Spleen (tissue), 11 donors: Measurements from ENCODE around the gene ITPRID2. TPM values are rescaled to one million over a fixed set of nuclear protein-coding genes. Genes with fewer than 3 reads are reported as not detected.

Experiments used
- DNase-seq: peaks from one replicate; pipeline ENCODE4 v3.0.0-alpha.2; 2020
- H3K27ac ChIP-seq, 8 donors: fragments of 200-600 bp; sonication (generic) in 7 of 8; 1 replicate in 4 of 8; 2 replicates in 4 of 8; pipeline versions ENCODE4 v1.5.0 to v1.8.0; 2016 to 2021; ENCODE audit warnings: inconsistent platforms in 4 of 8, mild to moderate bottlenecking in 4 of 8, moderate library complexity in 1 of 8
- H3K27me3 ChIP-seq, 7 donors: fragments of 200-600 bp; sonication (generic) in 6 of 7; replicated peaks in 1 of 7; 1 replicate in 4 of 7; 2 replicates in 3 of 7; pipeline versions ENCODE4 v1.5.0 to v1.8.0; 2016 to 2021; ENCODE audit warnings: inconsistent platforms in 3 of 7, mild to moderate bottlenecking in 1 of 7
- H3K36me3 ChIP-seq, 6 donors: fragments of 200-600 bp; sonication (generic) in 5 of 6; 1 replicate in 4 of 6; 2 replicates in 2 of 6; pipeline versions ENCODE4 v1.5.0 to v1.8.0; 2016 to 2021; ENCODE audit warnings: inconsistent platforms in 2 of 6
- H3K4me1 ChIP-seq, 6 donors: fragments of 200-600 bp; sonication (generic) in 5 of 6; 1 replicate in 3 of 6; 2 replicates in 3 of 6; pipeline versions ENCODE4 v1.5.0 to v1.8.0; 2016 to 2021; ENCODE audit warnings: inconsistent platforms in 3 of 6
- H3K4me3 ChIP-seq, 8 donors: fragments of 200-600 bp; sonication (generic) in 7 of 8; 1 replicate in 4 of 8; 2 replicates in 4 of 8; pipeline versions ENCODE4 v1.5.0 to v1.8.0; 2016 to 2021; ENCODE audit warnings: inconsistent platforms in 4 of 8, mild to moderate bottlenecking in 4 of 8, moderate library complexity in 2 of 8
- H3K9me3 ChIP-seq, 8 donors: fragments of 200-600 bp; sonication (generic) in 7 of 8; 1 replicate in 4 of 8; 2 replicates in 4 of 8; pipeline versions ENCODE4 v1.5.0 to v1.8.0; 2016 to 2021; ENCODE audit warnings: inconsistent platforms in 4 of 8
- CTCF ChIP-seq, 11 experiments: fragments of 200-600 bp in 7 of 11; fragments of 450-650 bp in 4 of 11; sonication (generic) in 4 of 11; IDR thresholded peaks in 8 of 11; conservative IDR thresholded peaks in 3 of 11; 1 replicate in 7 of 11; 2 replicates in 4 of 11; pipeline versions ENCODE4 v1.4.0 to v1.8.0; 2016 to 2021; ENCODE audit warnings: antibody characterized with exemption in 11 of 11, inconsistent platforms in 4 of 11, mild to moderate bottlenecking in 1 of 11
- POLR2A ChIP-seq, 3 donors: fragments of 450-650 bp; IDR thresholded peaks; one replicate each; pipeline ENCODE4 v1.5.1; 2017; ENCODE audit warnings: antibody characterized with exemption in 3 of 3, mild to moderate bottlenecking in 1 of 3
- POLR2AphosphoS5 ChIP-seq, 3 donors: sonication (generic); formaldehyde crosslinking; IDR thresholded peaks; one replicate each; pipeline ENCODE4 v1.5.1; 2017; ENCODE audit warnings: antibody characterized with exemption in 3 of 3
- WGBS, 5 donors: extraction: QIAGEN DNeasy Blood & Tissue Kit in 3 of 5; methylation state at CpG; one replicate each; pipeline versions ENCODE4 v1.1.5 to v1.1.7; 2013 to 2018; 5-methylcytosine and 5-hydroxymethylcytosine counted together
- intact Hi-C: fragments of 100-400 bp; cut with DNase I; formaldehyde crosslinking; loops from one replicate; pipeline ENCODE4 v1.15.0; 2023; ENCODE audit warnings: low total_unique reads
- polyA plus RNA-seq, 3 donors: library from polyadenylated mRNA; stranded (reverse); fragments of 200-250 nt; gene quantifications; one replicate each; pipeline ENCODE4 v1.2.1, GENCODE V29; 2013
- total RNA-seq, 7 donors: library from RNA; depleted of rRNA in 3 of 7; stranded (reverse); fragments of >200 nt in 3 of 7; fragmentation: NEBNext Ultra II Directional in 4 of 7; extraction: Animal tissue kit (Norgen Biotek cat#: 25700) in 4 of 7; gene quantifications; one replicate each; pipeline versions ENCODE4 v1.1.0 to v1.2.1, GENCODE V29; 2016 to 2021
- donor health status: healthy with polysubstance abuse.
- donor health status: DM: no; HTN: no; CAD: no; lungs with moderate emphysema.
- donor health status: DM: no; HTN: no; CAD: no.
- donor health status: Bipolar disorder and iron deficiency.
- donor health status: healthy.
- donor health status: DM: no; HTN: no; CAD: no.
- donor health status: DM: yes; HTN: yes; CAD: no.

ITPRID2 gene
- total and polyA plus RNA-seq, 10 donors = 18.0 to 230 (median 120) TPM

- 65 to 83% (median 77%) methylated on average over 1 of the region's 1 CpG for WGBS, 5 donors
These were observed 32.4 kb upstream of the ITPRID2 start for GRCh38 chr2:181859123-181859522.

GRCh38 chr2:181859803-181860202, 31.7 kb upstream of the ITPRID2 start:
- no peaks in the 10 kb centered on the region for H3K9me3 ChIP-seq
- intact Hi-C loops = no loop called here
- H3K36me3 ChIP-seq = no peaks in the 10 kb centered on the region
- TF ChIP-seq POLR2AphosphoS5 (IDR thresholded peaks at IDR 0.05) = no peak
- TF ChIP-seq POLR2A (IDR thresholded peaks at IDR 0.05) = no peak
- no peak for TF ChIP-seq CTCF (IDR thresholded peaks at IDR 0.05 in 8 of 11, conservative IDR thresholded peaks at IDR 0.05 in 3 of 11)
- H3K4me1 ChIP-seq = no peaks in the 10 kb centered on the region
- no peak overlapping the region for H3K27ac ChIP-seq
- no peak overlapping the region for H3K4me3 ChIP-seq
- no peak for DNase-seq
- H3K27me3 ChIP-seq = no peaks in the 10 kb centered on the region

More at GRCh38 chr2:181859123-181859522, 32.4 kb upstream of the ITPRID2 start:
- Histone ChIP-seq H3K4me3 (no peak overlapping the region), H3K4me1 (no peaks in the 10 kb centered on the region), H3K27me3 (no peaks in the 10 kb centered on the region), H3K9me3 (no peaks in the 10 kb centered on the region), H3K27ac (no peak overlapping the region), H3K36me3 (no peaks in the 10 kb centered on the region)
- DNase-seq = no peak
- no peak for TF ChIP-seq CTCF (IDR thresholded peaks at IDR 0.05 in 8 of 11, conservative IDR thresholded peaks at IDR 0.05 in 3 of 11)
- TF ChIP-seq POLR2A (IDR thresholded peaks at IDR 0.05) = no peak
- no peak for TF ChIP-seq POLR2AphosphoS5 (IDR thresholded peaks at IDR 0.05)
- intact Hi-C loops = no loop called here

- 79 to 93% (median 90%) methylated on average over 4 of the region's 4 CpGs for WGBS, 5 donors
- no peaks in the 10 kb centered on the region for H3K36me3 ChIP-seq
- TF ChIP-seq POLR2A (IDR thresholded peaks at IDR 0.05) = no peak
- TF ChIP-seq POLR2AphosphoS5 (IDR thresholded peaks at IDR 0.05) = no peak
- no peak for TF ChIP-seq CTCF (IDR thresholded peaks at IDR 0.05 in 8 of 11, conservative IDR thresholded peaks at IDR 0.05 in 3 of 11)
- no peaks in the 10 kb centered on the region for H3K9me3 ChIP-seq
- H3K4me1 ChIP-seq = no peaks in the 10 kb centered on the region
- H3K27me3 ChIP-seq = no peaks in the 10 kb centered on the region
- no peak overlapping the region for H3K27ac ChIP-seq
- intact Hi-C loops = no loop called here
- no peak overlapping the region for H3K4me3 ChIP-seq
- DNase-seq = no peak
These were observed 30.2 kb upstream of the ITPRID2 start for GRCh38 chr2:181861379-181861778.

GRCh38 chr2:181862583-181863281, 28.8 kb upstream of the ITPRID2 start:
- intact Hi-C loops = no loop called here
- no peak overlapping the region for H3K4me3 ChIP-seq
- TF ChIP-seq CTCF (IDR thresholded peaks at IDR 0.05 in 8 of 11, conservative IDR thresholded peaks at IDR 0.05 in 3 of 11) = no peak
- no peak for TF ChIP-seq POLR2A (IDR thresholded peaks at IDR 0.05)
- no peak for TF ChIP-seq POLR2AphosphoS5 (IDR thresholded peaks at IDR 0.05)
- H3K9me3 ChIP-seq = no peaks in the 10 kb centered on the region
- H3K4me1 ChIP-seq = no peaks in the 10 kb centered on the region
- no peak overlapping the region for H3K27ac ChIP-seq
- 90 to 97% (median 95%) methylated on average over 4 of the region's 4 CpGs for WGBS, 5 donors
- H3K27me3 ChIP-seq = no peaks in the 10 kb centered on the region
- H3K36me3 ChIP-seq = no peaks in the 10 kb centered on the region
- DNase-seq = no peak
